SK-N-SH (cell line): ENCODE data around the gene GUCY2F. TPM values are rescaled to one million over a fixed set of nuclear protein-coding genes. Genes with fewer than 3 reads are reported as not detected.

Experiments used
- CTCF ChIA-PET: fragments of 300-600, 350-600 bp; formaldehyde crosslinking; extraction: SDS; loops from one replicate; lab custom pipeline; 2021; lab: Yijun Ruan, JAX
- POLR2A ChIA-PET: fragments of 350-600 bp; sonication (Branson Sonifier 250); formaldehyde crosslinking; extraction: SDS; loops from one replicate; lab custom pipeline; 2020; ENCODE audit warnings: antibody characterized with exemption, inconsistent platforms; lab: Yijun Ruan, JAX
- DNase-seq: peaks from one replicate; pipeline ENCODE4 v3.0.0; 2012
- H2AFZ ChIP-seq: fragments of 200-600 bp; sonication (generic); 2 replicates; pipeline ENCODE4 v1.8.1; 2016; ENCODE audit warnings: antibody characterized with exemption, mild to moderate bottlenecking, low read depth
- H3F3A ChIP-seq: fragments of 200-600 bp; sonication (generic); replicated peaks from 2 replicates; pipeline ENCODE3; 2016; ENCODE audit warnings: antibody characterized with exemption, mild to moderate bottlenecking; ENCODE audit not compliant: insufficient read depth
- H3K27ac ChIP-seq, 2 experiments: fragments of 200-500 bp in 1 of 2; fragments of 200-600 bp in 1 of 2; sonication (Bioruptor generic) in 1 of 2; sonication (generic), shearing (Covaris generic) in 1 of 2; 2 replicates each; pipeline versions ENCODE4 v1.5.1 to v1.6.1; 2014 to 2016; ENCODE audit warnings: low read depth in 2 of 2, inconsistent platforms in 1 of 2, low read length in 1 of 2, mild to moderate bottlenecking in 1 of 2, mixed read lengths in 1 of 2
- H3K27me3 ChIP-seq: fragments of 200-600 bp; sonication (generic), shearing (Covaris generic); 2 replicates; pipeline ENCODE4 v1.6.1; 2016; ENCODE audit warnings: mixed run types; ENCODE audit not compliant: insufficient read depth
- H3K36me3 ChIP-seq, 2 experiments: fragments of 200-500 bp in 1 of 2; fragments of 200-600 bp in 1 of 2; sonication (Bioruptor generic) in 1 of 2; sonication (generic) in 1 of 2; replicated peaks in 1 of 2; 2 replicates each; pipeline versions ENCODE3 to v1.5.1; 2014 to 2016; ENCODE audit warnings: low read length in 1 of 2, mild to moderate bottlenecking in 1 of 2; ENCODE audit not compliant: insufficient read depth in 2 of 2, control insufficient read depth in 1 of 2
- H3K4me1 ChIP-seq, 2 experiments: fragments of 200-500 bp in 1 of 2; fragments of 200-600 bp in 1 of 2; sonication (Bioruptor generic) in 1 of 2; sonication (generic), shearing (Covaris generic) in 1 of 2; 2 replicates each; pipeline versions ENCODE4 v1.5.1 to v1.6.1; 2014 to 2016; ENCODE audit warnings: low read depth in 1 of 2, low read length in 1 of 2, mixed run types in 1 of 2; ENCODE audit not compliant: insufficient read depth in 2 of 2, control insufficient read depth in 1 of 2
- H3K4me2 ChIP-seq: fragments of 200-600 bp; sonication (generic), shearing (Covaris generic); 2 replicates; pipeline ENCODE4 v1.6.1; 2017; ENCODE audit warnings: mixed run types
- H3K4me3 ChIP-seq, 2 experiments: fragments of 200-500 bp in 1 of 2; fragments of 200-600 bp in 1 of 2; sonication (Bioruptor generic) in 1 of 2; sonication (generic), shearing (Covaris generic) in 1 of 2; 2 replicates each; pipeline versions ENCODE4 v1.5.1 to v1.8.1; 2014 to 2016; ENCODE audit warnings: low read depth in 2 of 2, inconsistent platforms in 1 of 2, low read length in 1 of 2, mild to moderate bottlenecking in 1 of 2, mixed read lengths in 1 of 2, moderate library complexity in 1 of 2
- H3K79me2 ChIP-seq: fragments of 200-600 bp; sonication (generic); 2 replicates; pipeline ENCODE4 v1.8.1; 2017; ENCODE audit warnings: mild to moderate bottlenecking; ENCODE audit not compliant: insufficient read depth
- H3K9ac ChIP-seq: fragments of 200-600 bp; sonication (generic); 2 replicates; pipeline ENCODE4 v1.6.1; 2017; ENCODE audit warnings: mixed run types
- H3K9me2 ChIP-seq: fragments of 200-600 bp; sonication (generic); 2 replicates; pipeline ENCODE4 v1.6.1; 2017; ENCODE audit warnings: mixed run types
- H3K9me3 ChIP-seq: fragments of 200-600 bp; sonication (generic); 2 replicates; pipeline ENCODE4 v1.6.1; 2017; ENCODE audit warnings: mixed run types, mild to moderate bottlenecking, moderate library complexity
- H4K20me1 ChIP-seq: fragments of 200-600 bp; sonication (generic); 2 replicates; pipeline ENCODE4 v1.6.1; 2017; ENCODE audit warnings: mild to moderate bottlenecking, mixed run types; ENCODE audit not compliant: insufficient read depth
- ELF1 ChIP-seq: IDR thresholded peaks from 2 replicates; pipeline ENCODE4 v1.4.0; 2012
- EP300 ChIP-seq, 2 experiments: IDR thresholded peaks; 2 replicates each; pipeline versions ENCODE4 v1.4.0 to v1.6.1; 2012; ENCODE audit warnings: borderline replicate concordance in 1 of 2, low read depth in 1 of 2, low read length in 1 of 2
- FOXJ3 ChIP-seq: sonication (generic); formaldehyde crosslinking; IDR thresholded peaks from 2 replicates; pipeline ENCODE4 v1.5.1; 2020; ENCODE audit warnings: mild to moderate bottlenecking, missing genetic modification reagents
- FOXM1 ChIP-seq: IDR thresholded peaks from 2 replicates; pipeline ENCODE4 v1.4.0; 2012; ENCODE audit warnings: low read depth, mild to moderate bottlenecking
- GABPA ChIP-seq: IDR thresholded peaks from 2 replicates; pipeline ENCODE4 v1.4.0; 2012; ENCODE audit warnings: low read depth, mild to moderate bottlenecking
- IRF3 ChIP-seq: fragments of 150-350 bp; IDR thresholded peaks from 2 replicates; pipeline ENCODE4 v1.6.1; 2016; ENCODE audit warnings: mild to moderate bottlenecking, low read depth, low read length
- JUND ChIP-seq: IDR thresholded peaks from 2 replicates; pipeline ENCODE4 v1.4.0; 2012
- MAX ChIP-seq: IDR thresholded peaks from 2 replicates; pipeline ENCODE4 v1.4.0; 2012; ENCODE audit warnings: low read depth
- NFIC ChIP-seq: IDR thresholded peaks from 2 replicates; pipeline ENCODE4 v1.4.0; 2012; ENCODE audit warnings: borderline replicate concordance
- NRF1 ChIP-seq: IDR thresholded peaks from 2 replicates; pipeline ENCODE4 v1.6.1; 2012; ENCODE audit warnings: low read depth, mild to moderate bottlenecking, low read length
- POLR2AphosphoS5 ChIP-seq: IDR thresholded peaks from 2 replicates; pipeline ENCODE4 v1.6.1; 2012; ENCODE audit warnings: low read depth, low read length
- RCOR1 ChIP-seq: fragments of 150-350 bp; IDR thresholded peaks from 2 replicates; pipeline ENCODE4 v1.6.1; 2017; ENCODE audit warnings: antibody characterized with exemption, low read length
- RFX5 ChIP-seq: IDR thresholded peaks from 2 replicates; pipeline ENCODE4 v1.6.1; 2012; ENCODE audit warnings: mild to moderate bottlenecking, improper control_type of control experiment, low read length
- RXRA ChIP-seq: IDR thresholded peaks from 2 replicates; pipeline ENCODE4 v1.4.0; 2012; ENCODE audit warnings: low read depth, mild to moderate bottlenecking, borderline replicate concordance
- SIN3A ChIP-seq: IDR thresholded peaks from 2 replicates; pipeline ENCODE4 v1.6.1; 2012; ENCODE audit warnings: low read depth, mild to moderate bottlenecking, low read length, moderate library complexity, borderline replicate concordance
- USF1 ChIP-seq: IDR thresholded peaks from 2 replicates; pipeline ENCODE4 v1.4.0; 2012; ENCODE audit warnings: low read depth, borderline replicate concordance
- USF2 ChIP-seq: fragments of 150-350 bp; IDR thresholded peaks from 2 replicates; pipeline ENCODE4 v1.6.1; 2017; ENCODE audit warnings: antibody characterized with exemption, low read length, low read depth, borderline replicate concordance
- YY1 ChIP-seq: IDR thresholded peaks from 2 replicates; pipeline ENCODE4 v1.4.0; 2012; ENCODE audit warnings: low read depth, mild to moderate bottlenecking
- ZBTB33 ChIP-seq: IDR thresholded peaks from 2 replicates; pipeline ENCODE4 v1.4.0; 2012; ENCODE audit warnings: low read depth, borderline replicate concordance
- WGBS: methylation state at CpG from one replicate; pipeline ENCODE4 v1.1.6; 2017; ENCODE audit warnings: low lambda C conversion rate; 5-methylcytosine and 5-hydroxymethylcytosine counted together
- polyA plus RNA-seq, 3 experiments: library from polyadenylated mRNA; depleted of rRNA; stranded (reverse); fragments of >200 nt; gene quantifications; 2 replicates each; pipeline ENCODE4 v1.2.3, GENCODE V29; 2012

The GUCY2F gene
- polyA plus RNA-seq, 1 of the 3 experiments (the other 2 are of a cell fraction), result not detected

GRCh38 chrX:109498434-109498833 lies 16.5 kb upstream of the GUCY2F start (continued):
- TF ChIP-seq USF2 (no peak), IRF3 (no peak), RXRA (no peak), GABPA (no peak), EP300 (IDR thresholded peaks at IDR 0.05; ENCODE audit: borderline replicate concordance in 1 of 2, low read depth in 1 of 2, low read length in 1 of 2) (no peak), RFX5 (no peak), JUND (no peak)

GRCh38 chrX:109489174-109489573 lies 7.3 kb upstream of the GUCY2F start:
- Histone ChIP-seq H3K9ac (no peak overlapping the region), H3F3A (no peaks in the 10 kb centered on the region), H3K27me3 (0 out of 2 replicates have a peak, but pooled peaks cover 5% of the 10 kb centered on the region), H3K4me1 (no peaks in the 10 kb centered on the region), H3K27ac (no peak overlapping the region), H3K9me3 (no peaks in the 10 kb centered on the region), H3K79me2 (no peaks in the 10 kb centered on the region), H4K20me1 (no peaks in the 10 kb centered on the region), H3K36me3 (no peaks in the 10 kb centered on the region), H3K4me2 (no peak overlapping the region), H3K4me3 (no peak overlapping the region), H3K9me2 (no peaks in the 10 kb centered on the region), H2AFZ (no peak overlapping the region)
- TF ChIP-seq POLR2AphosphoS5 (no peak), JUND (no peak), NRF1 (no peak), ZBTB33 (no peak), ELF1 (no peak), EP300 (IDR thresholded peaks at IDR 0.05; ENCODE audit: borderline replicate concordance in 1 of 2, low read depth in 1 of 2, low read length in 1 of 2) (no peak), FOXJ3 (CRISPR knock-in tag) (no peak), NFIC (no peak), RCOR1 (no peak), FOXM1 (no peak), YY1 (no peak), SIN3A (no peak), MAX (no peak), USF1 (no peak)
- ChIA-PET POLR2A (no interaction called here), CTCF (interaction anchor here (1.1 to 5.4 kb wide), 2 partner anchors 14 to 146 kb away, joined by 5 to 68 read pairs; no protein-coding TSS in a partner anchor)
- no peak for DNase-seq
- 49% methylated on average over 2 of the region's 2 CpGs for WGBS
